GM10266 (cell line): ENCODE measurements around the gene GSS.

ENCODE experiments used
- DNase-seq: peaks from one replicate; pipeline ENCODE4 v3.0.0; 2012; ENCODE audit errors: extremely low spot score
- CTCF ChIP-seq: IDR thresholded peaks from 2 replicates; pipeline ENCODE4 v1.5.1; 2012; ENCODE audit warnings: mild to moderate bottlenecking, low read depth; ENCODE audit not compliant: control insufficient read depth, insufficient read depth; ENCODE audit errors: missing control alignments

Gene GSS

GRCh38 chr20:34925981-34926380 lies 29.6 kb downstream of the GSS start:
- no peak for DNase-seq
- TF ChIP-seq CTCF, result no peak

DNA sequence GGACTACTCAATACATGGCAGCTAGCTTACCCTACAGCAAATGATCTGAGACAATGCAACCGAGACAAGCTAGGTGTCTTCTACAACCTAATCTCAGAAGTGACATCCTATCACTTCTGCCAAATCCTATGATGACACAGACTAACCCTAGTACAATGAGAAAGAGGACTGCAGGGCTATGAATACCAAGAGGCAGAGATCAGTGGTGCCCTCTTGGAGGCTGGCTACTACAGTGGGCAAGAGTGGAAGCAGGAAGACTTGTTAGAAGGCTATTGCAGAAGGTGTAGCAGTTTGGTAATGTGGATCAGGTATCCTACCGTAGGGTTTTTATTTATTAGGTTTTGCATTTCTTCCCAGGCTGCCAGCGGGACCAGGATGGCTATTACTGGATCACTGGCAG lies 30.3 kb downstream of the GSS start:
- no peak for TF ChIP-seq CTCF

DNA sequence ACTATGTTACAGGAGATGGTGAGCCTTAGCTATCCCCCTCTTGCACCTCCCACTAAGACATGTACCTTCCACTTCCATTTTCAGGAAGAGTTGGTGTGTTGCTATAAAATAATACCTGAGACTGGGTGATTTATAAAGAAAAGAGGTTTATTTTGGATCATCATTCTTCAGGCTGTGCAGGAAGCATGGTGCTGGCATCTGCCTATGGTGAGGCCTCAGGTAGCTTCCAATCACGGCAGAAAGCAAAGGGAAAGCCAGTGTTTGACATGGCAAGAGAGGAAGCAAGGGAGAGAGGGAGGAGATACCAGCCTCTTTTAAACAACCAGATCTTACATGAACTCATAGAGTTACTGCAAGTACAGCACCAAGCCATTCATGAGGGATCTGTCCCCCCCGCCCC lies 32.2 kb downstream of the GSS start:
- DNase-seq, result no peak
- no peak for TF ChIP-seq CTCF

More for the DNA sequence above, 30.3 kb downstream of the GSS start:
- DNase-seq, result no peak

GRCh38 chr20:34922654-34923381 lies 32.8 kb downstream of the GSS start:
- TF ChIP-seq CTCF, result no peak
- DNase-seq, result no peak

- TF ChIP-seq CTCF, result no peak
- no peak for DNase-seq
Observed at GRCh38 chr20:34921436-34921835, 34.2 kb downstream of the GSS start.

GRCh38 chr20:34920055-34920454 lies 35.6 kb downstream of the GSS start:
- DNase-seq, result no peak
- no peak for TF ChIP-seq CTCF

DNA sequence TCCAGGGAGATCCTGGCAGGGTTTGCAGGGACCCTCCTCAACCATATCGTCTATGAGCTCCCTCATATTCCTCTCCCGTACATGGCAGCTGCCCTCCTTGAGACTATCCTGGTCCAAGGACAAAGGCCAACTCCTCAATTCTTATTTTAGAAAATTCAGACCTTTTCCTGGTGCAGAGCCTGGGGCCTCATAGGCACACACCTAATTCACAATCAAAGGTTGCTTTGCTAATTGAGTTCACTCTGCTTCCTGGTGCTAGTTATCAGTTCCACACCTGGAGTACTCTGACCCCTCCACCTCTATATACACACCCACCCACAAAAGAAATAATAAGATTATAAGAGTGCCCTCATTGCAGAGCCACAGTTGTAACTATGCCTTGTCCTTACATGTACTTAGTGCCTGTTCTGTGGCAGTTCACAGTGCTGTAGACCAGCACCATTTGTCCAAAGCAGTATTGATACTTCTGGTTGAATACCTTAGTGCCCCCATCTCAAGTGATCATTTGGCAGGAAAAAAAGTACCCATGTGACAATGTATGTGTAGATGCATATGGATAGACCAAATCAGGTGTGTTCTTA lies 38.7 kb downstream of the GSS start:
- no peak for TF ChIP-seq CTCF
- DNase-seq, result no peak
